H1 (cell line): ENCODE results near the gene METTL9. TPM values are rescaled to one million over a fixed set of nuclear protein-coding genes. Genes with fewer than 3 reads are reported as not detected.

Source experiments
- CTCF ChIA-PET: fragments of 300-600 bp; sonication (Branson Sonifier 250); formaldehyde crosslinking; loops from one replicate; lab custom pipeline; 2021; ENCODE audit not compliant: partially characterized antibody; lab: Charles Lee
- POLR2A ChIA-PET: fragments of 300-600 bp; sonication (Branson Sonifier 250); formaldehyde crosslinking; loops from one replicate; lab custom pipeline; 2021; ENCODE audit warnings: inconsistent platforms; ENCODE audit not compliant: partially characterized antibody; lab: Charles Lee
- DNase-seq, 2 experiments: peaks; one replicate each; pipeline versions ENCODE4 v3.0.0 to v3.0.0-alpha.2; 2010 to 2022; ENCODE audit warnings: low spot score in 2 of 2, low read depth in 1 of 2, mixed read lengths in 1 of 2
- FAIRE-seq: peaks from 2 replicates; lab custom pipeline; 2011; peaks lifted over from hg19 to GRCh38; lab: Jason Lieb, UNC
- H2AFZ ChIP-seq: 2 replicates; pipeline ENCODE4 v1.8.1; 2012; ENCODE audit warnings: low read length, inconsistent platforms
- H2AK5ac ChIP-seq: 2 replicates; pipeline ENCODE4 v1.6.1; 2013; ENCODE audit warnings: low read depth, low read length
- H2BK120ac ChIP-seq: replicated peaks from 2 replicates; pipeline ENCODE3; 2013; ENCODE audit warnings: low read depth, low read length, inconsistent platforms
- H2BK12ac ChIP-seq: 2 replicates; pipeline ENCODE4 v1.6.1; 2013; ENCODE audit warnings: low read depth, low read length
- H2BK15ac ChIP-seq: 2 replicates; pipeline ENCODE4 v1.6.1; 2013; ENCODE audit warnings: low read length
- H2BK20ac ChIP-seq: 2 replicates; pipeline ENCODE4 v1.6.1; 2013; ENCODE audit warnings: low read length
- H2BK5ac ChIP-seq: 2 replicates; pipeline ENCODE4 v1.6.1; 2013; ENCODE audit warnings: low read depth, low read length
- H3K14ac ChIP-seq: 2 replicates; pipeline ENCODE4 v1.6.1; 2013; ENCODE audit warnings: inconsistent platforms; ENCODE audit not compliant: insufficient read length
- H3K18ac ChIP-seq: 2 replicates; pipeline ENCODE4 v1.6.1; 2013; ENCODE audit warnings: low read length; ENCODE audit errors: extremely low read depth
- H3K23ac ChIP-seq: 2 replicates; pipeline ENCODE4 v1.6.1; 2013; ENCODE audit warnings: inconsistent platforms; ENCODE audit not compliant: insufficient read length
- H3K23me2 ChIP-seq: 2 replicates; pipeline ENCODE4 v1.6.1; 2013; ENCODE audit warnings: low read depth, low read length
- H3K27ac ChIP-seq: 2 replicates; pipeline ENCODE4 v1.6.1; 2011; ENCODE audit warnings: low read depth, low read length, inconsistent platforms
- H3K27me3 ChIP-seq, 4 experiments: replicated peaks in 1 of 4; 1 replicate in 1 of 4; 2 replicates in 3 of 4; pipeline versions ENCODE4 v1.6.1 to v1.8.1; 2011 to 2013; ENCODE audit warnings: low read length in 3 of 4, mild to moderate bottlenecking in 3 of 4, inconsistent platforms in 2 of 4, mixed read lengths in 2 of 4, moderate library complexity in 1 of 4; ENCODE audit not compliant: control insufficient read depth in 3 of 4, insufficient read depth in 3 of 4; ENCODE audit errors: extremely low read depth in 1 of 4
- H3K36me3 ChIP-seq, 4 experiments: 2 replicates each; pipeline versions ENCODE4 v1.6.1 to v1.8.1; 2011 to 2013; ENCODE audit warnings: mild to moderate bottlenecking in 4 of 4, low read length in 3 of 4, moderate library complexity in 2 of 4, control low read depth in 1 of 4, inconsistent platforms in 1 of 4; ENCODE audit not compliant: insufficient read depth in 4 of 4, control insufficient read depth in 2 of 4
- H3K4ac ChIP-seq: replicated peaks from 2 replicates; pipeline ENCODE3; 2013; ENCODE audit warnings: low read length, low read depth, mixed read lengths, inconsistent platforms; ENCODE audit not compliant: insufficient read length
- H3K4me1 ChIP-seq, 4 experiments: replicated peaks in 1 of 4; 1 replicate in 1 of 4; 2 replicates in 3 of 4; pipeline versions ENCODE4 v1.6.1 to v1.8.1; 2011 to 2013; ENCODE audit warnings: low read length in 3 of 4, inconsistent platforms in 2 of 4, mixed read lengths in 1 of 4; ENCODE audit not compliant: insufficient read depth in 4 of 4, control insufficient read depth in 3 of 4
- H3K4me2 ChIP-seq, 2 experiments: 2 replicates each; pipeline versions ENCODE4 v1.6.1 to v1.8.1; 2011 to 2013; ENCODE audit warnings: low read depth in 2 of 2, low read length in 2 of 2, control low read depth in 1 of 2, inconsistent platforms in 1 of 2, mild to moderate bottlenecking in 1 of 2; ENCODE audit not compliant: insufficient read depth in 1 of 2
- H3K4me3 ChIP-seq, 4 experiments: fragments of 200-600, 300-600 bp in 1 of 4; sonication (generic), shearing (Covaris generic), sonication (Bioruptor Twin) in 1 of 4; 2 replicates each; pipeline versions ENCODE4 v1.5.1 to v1.8.1; 2011 to 2016; ENCODE audit warnings: low read length in 4 of 4, low read depth in 3 of 4, control low read depth in 2 of 4, inconsistent platforms in 2 of 4, mild to moderate bottlenecking in 2 of 4, mixed read lengths in 1 of 4, moderate library complexity in 1 of 4; ENCODE audit not compliant: insufficient read depth in 2 of 4; ENCODE audit errors: extremely low read depth in 1 of 4
- H3K56ac ChIP-seq: replicated peaks from 2 replicates; pipeline ENCODE3; 2013; ENCODE audit warnings: low read depth, mild to moderate bottlenecking, mixed read lengths, low read length, inconsistent platforms; ENCODE audit not compliant: insufficient read length
- H3K79me1 ChIP-seq: 2 replicates; pipeline ENCODE4 v1.6.1; 2013; ENCODE audit warnings: low read depth, low read length, control low read depth
- H3K79me2 ChIP-seq, 2 experiments: 2 replicates each; pipeline versions ENCODE4 v1.6.1 to v1.8.1; 2012 to 2013; ENCODE audit warnings: low read length in 2 of 2, mild to moderate bottlenecking in 2 of 2, inconsistent platforms in 1 of 2; ENCODE audit not compliant: insufficient read depth in 2 of 2, control insufficient read depth in 1 of 2
- H3K9ac ChIP-seq, 4 experiments: replicated peaks in 1 of 4; 1 replicate in 1 of 4; 2 replicates in 3 of 4; pipeline versions ENCODE4 v1.6.1 to v1.8.1; 2011 to 2013; ENCODE audit warnings: low read depth in 3 of 4, low read length in 3 of 4, control low read depth in 2 of 4, mild to moderate bottlenecking in 2 of 4, moderate library complexity in 2 of 4, inconsistent platforms in 1 of 4; ENCODE audit errors: extremely low read depth in 1 of 4
- H3K9me3 ChIP-seq, 2 experiments: 2 replicates each; pipeline versions ENCODE4 v1.6.1 to v1.8.1; 2012 to 2013; ENCODE audit warnings: mild to moderate bottlenecking in 2 of 2, moderate library complexity in 2 of 2, control low read depth in 1 of 2, inconsistent platforms in 1 of 2, low read depth in 1 of 2, low read length in 1 of 2, mixed read lengths in 1 of 2; ENCODE audit not compliant: insufficient read depth in 2 of 2
- H4K20me1 ChIP-seq, 2 experiments: replicated peaks in 1 of 2; 2 replicates each; pipeline versions ENCODE3 to v1.8.1; 2011 to 2013; ENCODE audit warnings: inconsistent platforms in 2 of 2, low read length in 2 of 2, mild to moderate bottlenecking in 1 of 2; ENCODE audit not compliant: insufficient read depth in 2 of 2, control insufficient read depth in 1 of 2
- H4K5ac ChIP-seq: 2 replicates; pipeline ENCODE4 v1.6.1; 2013; ENCODE audit warnings: low read length, low read depth, mixed read lengths, inconsistent platforms; ENCODE audit not compliant: insufficient read length
- H4K8ac ChIP-seq: 2 replicates; pipeline ENCODE4 v1.8.0; 2013; ENCODE audit warnings: mild to moderate bottlenecking, moderate library complexity, low read length, inconsistent platforms; ENCODE audit not compliant: insufficient read depth; ENCODE audit errors: extremely low read depth
- H4K91ac ChIP-seq: replicated peaks from 2 replicates; pipeline ENCODE3; 2013; ENCODE audit warnings: low read length, mixed read lengths, inconsistent platforms; ENCODE audit not compliant: insufficient read length
- FOSL1 ChIP-seq: IDR thresholded peaks from 2 replicates; pipeline ENCODE4 v1.6.1; 2011; ENCODE audit warnings: mild to moderate bottlenecking, low read depth, low read length, moderate library complexity; ENCODE audit not compliant: insufficient read depth
- HDAC2 ChIP-seq, 2 experiments: fragments of 300-600 bp in 1 of 2; sonication (generic) in 1 of 2; IDR thresholded peaks; 2 replicates each; pipeline ENCODE4 v1.6.1; 2011 to 2012; ENCODE audit warnings: low read depth in 2 of 2, low read length in 2 of 2, mild to moderate bottlenecking in 2 of 2, moderate library complexity in 2 of 2, borderline replicate concordance in 1 of 2, inconsistent platforms in 1 of 2
- JUN ChIP-seq: IDR thresholded peaks from 2 replicates; pipeline ENCODE4 v1.6.1; 2011; ENCODE audit warnings: low read depth, mild to moderate bottlenecking, improper control_type of control experiment, low read length
- TEAD4 ChIP-seq: IDR thresholded peaks from 2 replicates; pipeline ENCODE4 v1.6.1; 2012; ENCODE audit warnings: low read depth, low read length, inconsistent platforms, mixed read lengths
- ZNF274 ChIP-seq: IDR thresholded peaks from 2 replicates; pipeline ENCODE4 v1.7.0; 2012; ENCODE audit warnings: low read length, borderline replicate concordance; ENCODE audit errors: extremely low read depth
- WGBS, 2 experiments: shearing (Covaris generic) in 1 of 2; methylation state at CpG; one replicate each; pipeline versions ENCODE4 v1.1.6 to v1.1.7; 2013 to 2015; ENCODE audit warnings: low lambda C conversion rate in 2 of 2, mixed read lengths in 2 of 2, inconsistent platforms in 1 of 2, low coverage in 1 of 2, missing lambda C conversion rate in 1 of 2; ENCODE audit not compliant: insufficient replicate concordance in 2 of 2, insufficient coverage in 1 of 2, insufficient read length in 1 of 2; ENCODE audit errors: extremely low coverage in 1 of 2, missing lambda C conversion rate in 1 of 2; 5-methylcytosine and 5-hydroxymethylcytosine counted together
- polyA plus RNA-seq, 7 experiments: library from polyadenylated mRNA; depleted of rRNA in 3 of 7; stranded (reverse) in 5 of 7; unstranded in 2 of 7; fragments of >200 nt in 5 of 7; fragments of 200-250 nt in 2 of 7; gene quantifications; 1 replicate in 5 of 7; 2 replicates in 1 of 7; 4 replicates in 1 of 7; pipeline versions ENCODE4 v1.2.1 to v1.2.3, GENCODE V29; 2011 to 2013; ENCODE audit warnings: missing spikeins in 2 of 7, mixed read lengths in 2 of 7
- total RNA-seq: library from RNA; stranded (reverse); fragmentation: NEBNext Ultra II Directional; extraction: Animal tissue kit (Norgen Biotek cat#: 25700); gene quantifications from 2 replicates; pipeline ENCODE4 v1.2.1, GENCODE V29; 2021
- TF ChIP-seq, protein P1 (sequence below): IDR thresholded peaks from 2 replicates; pipeline ENCODE4 v1.6.1; 2012; ENCODE audit warnings: inconsistent platforms
- TF ChIP-seq, protein P2 (sequence below): IDR thresholded peaks from 2 replicates; pipeline ENCODE4 v1.6.1; 2011; ENCODE audit warnings: low read depth, mild to moderate bottlenecking, low read length; ENCODE audit not compliant: insufficient read depth

The METTL9 gene
- total and polyA plus RNA-seq, 2 of the 8 experiments (the other 6 are each of a cell fraction or from before 2014, with no cell fraction given) = 45.4 to 112 TPM

DNA sequence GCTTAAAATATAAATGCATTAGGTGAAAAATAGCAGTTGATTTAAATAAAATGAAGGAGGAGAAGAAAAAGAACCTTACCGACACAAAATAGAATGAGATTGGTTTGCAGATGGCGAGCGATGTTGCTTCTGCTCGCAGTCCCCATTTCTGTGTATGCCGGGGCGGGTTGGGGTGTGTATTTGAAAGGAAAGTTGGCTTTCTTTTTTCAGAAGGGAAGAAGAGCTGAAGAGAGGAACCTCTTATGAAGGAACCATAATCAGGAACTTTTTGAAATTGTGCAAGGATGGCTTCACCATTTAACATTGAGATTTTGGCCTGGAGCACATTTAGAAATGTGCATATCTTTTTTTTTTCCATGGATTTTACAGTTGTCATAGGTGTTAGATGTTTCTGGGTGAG is 53.1 kb downstream of the METTL9 start, which contains the start of gene IGSF6:
Gene IGSF6, minus strand, starts transcription at position 156 of the 400 bp plus-strand sequence. Its CDS starts 10 bp downstream, at position 146.
- no peaks in the 10 kb centered on the region for H3K27me3 ChIP-seq
- no peak within 1 kb of the TSS for H4K5ac ChIP-seq
- H2BK20ac ChIP-seq = no peak within 1 kb of the TSS
- no peak within 1 kb of the TSS for H2AFZ ChIP-seq
- peaks cover 0 to 3% of the 10 kb centered on the region in 2 experiments for H4K20me1 ChIP-seq
- H3K23me2 ChIP-seq = no peaks in the 10 kb centered on the region
- H2AK5ac ChIP-seq = no peak within 1 kb of the TSS
- no peaks in the 10 kb centered on the region; the same call in 1 of the 2 replicates for H3K79me1 ChIP-seq
- H2BK5ac ChIP-seq = no peak within 1 kb of the TSS
- no peak within 1 kb of the TSS for H4K91ac ChIP-seq
- WGBS, 2 experiments = 94% methylated on average over 6 of the region's 6 CpGs; no CpG with 5 or more reads in 1 of the 2 experiments
- H3K18ac ChIP-seq = no peak within 1 kb of the TSS
- no peak within 1 kb of the TSS for H3K23ac ChIP-seq
- H4K8ac ChIP-seq = no peak within 1 kb of the TSS
- no peak within 1 kb of the TSS for H3K27ac ChIP-seq
- H3K14ac ChIP-seq = no peak within 1 kb of the TSS
- H3K4me1 ChIP-seq = no peaks in the 10 kb centered on the region
- FAIRE-seq (no peak), DNase-seq (no peak)
- H3K9me3 ChIP-seq = no peaks in the 10 kb centered on the region
- H3K79me2 ChIP-seq = peaks cover 0 to 6% of the 10 kb centered on the region in 2 experiments; a peak in 1 of 4 replicates
- H3K4me3 ChIP-seq = no peak within 1 kb of the TSS
- H3K4me2 ChIP-seq = no peak within 1 kb of the TSS
- no peak within 1 kb of the TSS for H2BK120ac ChIP-seq
- H3K9ac ChIP-seq = no peak within 1 kb of the TSS
- no peak within 1 kb of the TSS for H3K56ac ChIP-seq
- no peak within 1 kb of the TSS for H3K4ac ChIP-seq
- no peak for TF ChIP-seq FOSL1
- TF ChIP-seq TEAD4 = no peak
- TF ChIP-seq HDAC2 (IDR thresholded peaks at IDR 0.05; ENCODE audit: borderline replicate concordance in 1 of 2, low read depth in 2 of 2, low read length in 2 of 2) = no peak
- TF ChIP-seq, protein P1, sequence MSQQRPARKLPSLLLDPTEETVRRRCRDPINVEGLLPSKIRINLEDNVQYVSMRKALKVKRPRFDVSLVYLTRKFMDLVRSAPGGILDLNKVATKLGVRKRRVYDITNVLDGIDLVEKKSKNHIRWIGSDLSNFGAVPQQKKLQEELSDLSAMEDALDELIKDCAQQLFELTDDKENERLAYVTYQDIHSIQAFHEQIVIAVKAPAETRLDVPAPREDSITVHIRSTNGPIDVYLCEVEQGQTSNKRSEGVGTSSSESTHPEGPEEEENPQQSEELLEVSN = no peak
- TF ChIP-seq ZNF274 = no peak
- TF ChIP-seq, protein P2, sequence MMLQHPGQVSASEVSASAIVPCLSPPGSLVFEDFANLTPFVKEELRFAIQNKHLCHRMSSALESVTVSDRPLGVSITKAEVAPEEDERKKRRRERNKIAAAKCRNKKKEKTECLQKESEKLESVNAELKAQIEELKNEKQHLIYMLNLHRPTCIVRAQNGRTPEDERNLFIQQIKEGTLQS = no peak
- no peak for TF ChIP-seq JUN
- peaks cover 0 to 4% (median under 1%) of the 10 kb centered on the region in 4 experiments; a peak in 3 of 8 replicates for H3K36me3 ChIP-seq
- no peak within 1 kb of the TSS for H2BK15ac ChIP-seq
- no peak within 1 kb of the TSS for H2BK12ac ChIP-seq
- CTCF ChIA-PET = interaction anchor here (0.7 kb wide), 1 partner anchor 23 kb away, joined by 3 read pairs; no protein-coding TSS in a partner anchor
- POLR2A ChIA-PET = interaction anchor here (0.6 kb wide), 1 partner anchor 45 kb away, joined by 5 read pairs; no protein-coding TSS in a partner anchor
